ENCODE data around the gene CLASP2. TPM values are rescaled to one million over a fixed set of nuclear protein-coding genes. Genes with fewer than 3 reads are reported as not detected.

The CLASP2 gene
- polyA plus RNA-seq, 1 donor (not counting 4 experiments of a cell fraction or from before 2014, with no cell fraction given): 49.5 TPM

DNA sequence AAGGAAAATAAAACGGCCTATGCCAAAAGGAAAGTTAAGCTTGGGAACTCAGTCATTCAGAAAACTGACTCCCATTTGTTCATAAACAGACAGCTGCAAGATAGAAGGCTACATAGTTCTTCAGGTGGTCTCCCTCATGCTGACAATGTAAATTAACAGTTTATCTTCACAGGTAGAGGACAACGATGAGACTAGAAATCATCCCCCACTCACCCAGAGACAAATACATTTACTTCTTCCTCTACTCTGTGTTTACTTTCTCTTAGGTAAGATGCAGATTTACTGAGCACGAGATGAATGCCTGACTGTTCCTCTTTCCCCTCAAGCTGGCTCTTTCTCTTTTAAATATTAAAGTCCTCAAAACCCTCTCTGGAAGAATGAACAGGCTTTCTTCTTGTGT is 160.2 kb downstream of the CLASP2 start:
- FAIRE-seq: no peak
- H3K27ac ChIP-seq (ENCODE audit: control insufficient read depth, insufficient read depth, low read length): no peak overlapping the region
- no peaks in the 10 kb centered on the region for H3K27me3 ChIP-seq (ENCODE audit: control insufficient read depth, extremely low read depth, insufficient read depth, low read length)
- TF ChIP-seq EZH2 (IDR thresholded peaks at IDR 0.05; ENCODE audit: low read length): no peak
- TF ChIP-seq, protein P1, sequence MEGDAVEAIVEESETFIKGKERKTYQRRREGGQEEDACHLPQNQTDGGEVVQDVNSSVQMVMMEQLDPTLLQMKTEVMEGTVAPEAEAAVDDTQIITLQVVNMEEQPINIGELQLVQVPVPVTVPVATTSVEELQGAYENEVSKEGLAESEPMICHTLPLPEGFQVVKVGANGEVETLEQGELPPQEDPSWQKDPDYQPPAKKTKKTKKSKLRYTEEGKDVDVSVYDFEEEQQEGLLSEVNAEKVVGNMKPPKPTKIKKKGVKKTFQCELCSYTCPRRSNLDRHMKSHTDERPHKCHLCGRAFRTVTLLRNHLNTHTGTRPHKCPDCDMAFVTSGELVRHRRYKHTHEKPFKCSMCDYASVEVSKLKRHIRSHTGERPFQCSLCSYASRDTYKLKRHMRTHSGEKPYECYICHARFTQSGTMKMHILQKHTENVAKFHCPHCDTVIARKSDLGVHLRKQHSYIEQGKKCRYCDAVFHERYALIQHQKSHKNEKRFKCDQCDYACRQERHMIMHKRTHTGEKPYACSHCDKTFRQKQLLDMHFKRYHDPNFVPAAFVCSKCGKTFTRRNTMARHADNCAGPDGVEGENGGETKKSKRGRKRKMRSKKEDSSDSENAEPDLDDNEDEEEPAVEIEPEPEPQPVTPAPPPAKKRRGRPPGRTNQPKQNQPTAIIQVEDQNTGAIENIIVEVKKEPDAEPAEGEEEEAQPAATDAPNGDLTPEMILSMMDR (optimal IDR thresholded peaks at IDR 0.05 in 1 of 3, IDR thresholded peaks at IDR 0.05 in 1 of 3, conservative IDR thresholded peaks at IDR 0.05 in 1 of 3; ENCODE audit: extremely low read depth in 1 of 3, insufficient read depth in 2 of 3, low read length in 3 of 3): no peak
- H3K79me2 ChIP-seq (ENCODE audit: control insufficient read depth, insufficient read depth, low read length): no peaks in the 10 kb centered on the region
- no peaks in the 10 kb centered on the region for H4K20me1 ChIP-seq (ENCODE audit: control insufficient read depth, extremely low read depth, insufficient read depth, low read length)
- DNase-seq (ENCODE audit: low read depth, low spot score): no peak
- no peaks in the 10 kb centered on the region for H3K4me1 ChIP-seq (ENCODE audit: control insufficient read depth, extremely low read depth, insufficient read depth, low read length)
- no peak overlapping the region for H3K4me2 ChIP-seq (ENCODE audit: control insufficient read depth, extremely low read depth, insufficient read depth, low read depth, low read length)
- H3K9me3 ChIP-seq (ENCODE audit: control insufficient read depth, low read depth, low read length): no peaks in the 10 kb centered on the region
- H3K4me3 ChIP-seq (ENCODE audit: control insufficient read depth in 2 of 3, extremely low read depth in 1 of 3, insufficient read depth in 2 of 3, low read depth in 1 of 3, low read length in 3 of 3): no peak overlapping the region
- no peak overlapping the region for H2AFZ ChIP-seq (ENCODE audit: control insufficient read depth, low read length)
- no peak overlapping the region for H3K9ac ChIP-seq (ENCODE audit: control insufficient read depth, extremely low read depth, insufficient read depth, low read length)
- H3K9me1 ChIP-seq (ENCODE audit: control insufficient read depth, extremely low read depth, insufficient read depth, low read length): no peaks in the 10 kb centered on the region
- dilution Hi-C loops (cut with MboI; ENCODE audit: extremely low pct_ligation_motif_present, low sequenced_read_pairs): no loop called here
- H3K36me3 ChIP-seq (ENCODE audit: control insufficient read depth in 2 of 2, extremely low read depth in 1 of 2, insufficient read depth in 2 of 2, low read length in 2 of 2): peaks cover 0 to 1% of the 10 kb centered on the region in 2 experiments

DNA sequence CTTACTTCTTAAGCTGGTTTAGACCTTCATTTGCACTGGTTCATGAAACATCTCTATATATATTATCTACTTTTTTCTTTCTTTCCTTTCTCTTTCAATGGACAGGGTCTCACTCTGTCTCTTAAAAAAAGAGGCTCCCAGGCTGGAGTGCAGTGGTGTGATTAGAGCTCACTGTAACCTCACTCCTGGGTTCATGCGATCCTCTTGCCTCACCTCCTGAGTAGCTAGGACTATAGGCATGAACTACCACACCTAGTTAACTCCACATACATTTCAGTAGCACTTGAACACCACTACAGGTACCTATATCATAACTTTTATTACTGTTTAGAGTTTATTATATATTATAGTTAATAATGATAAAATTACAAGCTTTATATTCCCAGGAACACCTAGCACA is 160.8 kb downstream of the CLASP2 start:
- FAIRE-seq (no peak), DNase-seq (ENCODE audit: low read depth, low spot score) (no peak)
- Histone ChIP-seq H3K4me2 (ENCODE audit: control insufficient read depth, extremely low read depth, insufficient read depth, low read depth, low read length) (no peak overlapping the region), H4K20me1 (ENCODE audit: control insufficient read depth, extremely low read depth, insufficient read depth, low read length) (no peaks in the 10 kb centered on the region), H3K27ac (ENCODE audit: control insufficient read depth, insufficient read depth, low read length) (no peak overlapping the region), H2AFZ (ENCODE audit: control insufficient read depth, low read length) (no peak overlapping the region), H3K9ac (ENCODE audit: control insufficient read depth, extremely low read depth, insufficient read depth, low read length) (no peak overlapping the region), H3K79me2 (ENCODE audit: control insufficient read depth, insufficient read depth, low read length) (no peaks in the 10 kb centered on the region), H3K4me1 (ENCODE audit: control insufficient read depth, extremely low read depth, insufficient read depth, low read length) (no peaks in the 10 kb centered on the region), H3K4me3 (ENCODE audit: control insufficient read depth in 2 of 3, extremely low read depth in 1 of 3, insufficient read depth in 2 of 3, low read depth in 1 of 3, low read length in 3 of 3) (no peak overlapping the region), H3K36me3 (ENCODE audit: control insufficient read depth in 2 of 2, extremely low read depth in 1 of 2, insufficient read depth in 2 of 2, low read length in 2 of 2) (peaks cover 0 to 1% of the 10 kb centered on the region in 2 experiments), H3K9me1 (ENCODE audit: control insufficient read depth, extremely low read depth, insufficient read depth, low read length) (no peaks in the 10 kb centered on the region), H3K27me3 (ENCODE audit: control insufficient read depth, extremely low read depth, insufficient read depth, low read length) (no peaks in the 10 kb centered on the region), H3K9me3 (ENCODE audit: control insufficient read depth, low read depth, low read length) (no peaks in the 10 kb centered on the region)
- no peak for TF ChIP-seq EZH2 (IDR thresholded peaks at IDR 0.05; ENCODE audit: low read length)
- TF ChIP-seq, protein P1 (optimal IDR thresholded peaks at IDR 0.05 in 1 of 3, IDR thresholded peaks at IDR 0.05 in 1 of 3, conservative IDR thresholded peaks at IDR 0.05 in 1 of 3; ENCODE audit: extremely low read depth in 1 of 3, insufficient read depth in 2 of 3, low read length in 3 of 3): no peak
- dilution Hi-C loops (cut with MboI; ENCODE audit: extremely low pct_ligation_motif_present, low sequenced_read_pairs): no loop called here

Data from keratinocyte (primary cell).